ENCODE measurements around the gene ARMC5.

DNA sequence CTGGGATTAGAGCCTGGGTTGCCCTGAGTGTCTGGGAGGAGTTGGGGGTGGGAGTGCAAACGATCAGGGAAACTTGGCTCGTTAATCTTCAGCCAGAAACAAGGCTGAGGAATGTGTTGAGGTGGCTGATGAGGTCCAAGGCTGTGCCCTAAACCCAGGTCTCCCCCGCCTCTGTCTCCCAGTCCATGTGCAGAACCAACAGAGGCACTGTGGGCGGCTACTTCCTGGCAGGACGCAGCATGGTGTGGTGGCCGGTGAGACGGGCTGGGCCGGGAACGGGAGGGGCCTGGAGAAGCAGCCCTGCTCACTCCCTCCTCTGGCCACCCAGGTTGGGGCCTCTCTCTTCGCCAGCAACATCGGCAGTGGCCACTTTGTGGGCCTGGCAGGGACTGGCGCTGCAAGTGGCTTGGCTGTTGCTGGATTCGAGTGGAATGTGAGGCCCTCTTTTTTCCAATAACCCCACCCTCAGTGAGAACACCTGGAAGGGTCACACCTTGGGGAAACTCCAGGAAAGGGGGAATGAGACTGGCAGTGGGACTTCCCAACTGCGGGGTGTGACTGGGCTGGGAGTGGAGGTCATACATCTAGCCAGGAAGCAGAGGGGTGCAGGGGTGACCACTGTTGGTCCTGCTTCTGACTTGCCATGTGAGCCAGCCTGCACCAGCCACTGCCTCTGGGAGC is 25.3 kb downstream of the ARMC5 start:
- TF ChIP-seq, protein P1, sequence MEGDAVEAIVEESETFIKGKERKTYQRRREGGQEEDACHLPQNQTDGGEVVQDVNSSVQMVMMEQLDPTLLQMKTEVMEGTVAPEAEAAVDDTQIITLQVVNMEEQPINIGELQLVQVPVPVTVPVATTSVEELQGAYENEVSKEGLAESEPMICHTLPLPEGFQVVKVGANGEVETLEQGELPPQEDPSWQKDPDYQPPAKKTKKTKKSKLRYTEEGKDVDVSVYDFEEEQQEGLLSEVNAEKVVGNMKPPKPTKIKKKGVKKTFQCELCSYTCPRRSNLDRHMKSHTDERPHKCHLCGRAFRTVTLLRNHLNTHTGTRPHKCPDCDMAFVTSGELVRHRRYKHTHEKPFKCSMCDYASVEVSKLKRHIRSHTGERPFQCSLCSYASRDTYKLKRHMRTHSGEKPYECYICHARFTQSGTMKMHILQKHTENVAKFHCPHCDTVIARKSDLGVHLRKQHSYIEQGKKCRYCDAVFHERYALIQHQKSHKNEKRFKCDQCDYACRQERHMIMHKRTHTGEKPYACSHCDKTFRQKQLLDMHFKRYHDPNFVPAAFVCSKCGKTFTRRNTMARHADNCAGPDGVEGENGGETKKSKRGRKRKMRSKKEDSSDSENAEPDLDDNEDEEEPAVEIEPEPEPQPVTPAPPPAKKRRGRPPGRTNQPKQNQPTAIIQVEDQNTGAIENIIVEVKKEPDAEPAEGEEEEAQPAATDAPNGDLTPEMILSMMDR (IDR thresholded peaks at IDR 0.05 in 2 of 3, conservative IDR thresholded peaks at IDR 0.05 in 1 of 3; ENCODE audit: control insufficient read depth in 2 of 3, extremely low read depth in 1 of 3, insufficient read depth in 1 of 3, low read depth in 3 of 3, low read length in 3 of 3): no peak
- no peak for TF ChIP-seq SIN3A (IDR thresholded peaks at IDR 0.05; ENCODE audit: low read depth, low read length)
- TF ChIP-seq JUND (IDR thresholded peaks at IDR 0.05; ENCODE audit: low read depth, low read length): no peak
- no peak for TF ChIP-seq CEBPB (IDR thresholded peaks at IDR 0.05; ENCODE audit: borderline replicate concordance in 1 of 2, low read depth in 2 of 2, low read length in 2 of 2)
- TF ChIP-seq, protein P2, sequence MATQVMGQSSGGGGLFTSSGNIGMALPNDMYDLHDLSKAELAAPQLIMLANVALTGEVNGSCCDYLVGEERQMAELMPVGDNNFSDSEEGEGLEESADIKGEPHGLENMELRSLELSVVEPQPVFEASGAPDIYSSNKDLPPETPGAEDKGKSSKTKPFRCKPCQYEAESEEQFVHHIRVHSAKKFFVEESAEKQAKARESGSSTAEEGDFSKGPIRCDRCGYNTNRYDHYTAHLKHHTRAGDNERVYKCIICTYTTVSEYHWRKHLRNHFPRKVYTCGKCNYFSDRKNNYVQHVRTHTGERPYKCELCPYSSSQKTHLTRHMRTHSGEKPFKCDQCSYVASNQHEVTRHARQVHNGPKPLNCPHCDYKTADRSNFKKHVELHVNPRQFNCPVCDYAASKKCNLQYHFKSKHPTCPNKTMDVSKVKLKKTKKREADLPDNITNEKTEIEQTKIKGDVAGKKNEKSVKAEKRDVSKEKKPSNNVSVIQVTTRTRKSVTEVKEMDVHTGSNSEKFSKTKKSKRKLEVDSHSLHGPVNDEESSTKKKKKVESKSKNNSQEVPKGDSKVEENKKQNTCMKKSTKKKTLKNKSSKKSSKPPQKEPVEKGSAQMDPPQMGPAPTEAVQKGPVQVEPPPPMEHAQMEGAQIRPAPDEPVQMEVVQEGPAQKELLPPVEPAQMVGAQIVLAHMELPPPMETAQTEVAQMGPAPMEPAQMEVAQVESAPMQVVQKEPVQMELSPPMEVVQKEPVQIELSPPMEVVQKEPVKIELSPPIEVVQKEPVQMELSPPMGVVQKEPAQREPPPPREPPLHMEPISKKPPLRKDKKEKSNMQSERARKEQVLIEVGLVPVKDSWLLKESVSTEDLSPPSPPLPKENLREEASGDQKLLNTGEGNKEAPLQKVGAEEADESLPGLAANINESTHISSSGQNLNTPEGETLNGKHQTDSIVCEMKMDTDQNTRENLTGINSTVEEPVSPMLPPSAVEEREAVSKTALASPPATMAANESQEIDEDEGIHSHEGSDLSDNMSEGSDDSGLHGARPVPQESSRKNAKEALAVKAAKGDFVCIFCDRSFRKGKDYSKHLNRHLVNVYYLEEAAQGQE (IDR thresholded peaks at IDR 0.05; ENCODE audit: low read depth, low read length): no peak
- no peak for TF ChIP-seq HDGF (IDR thresholded peaks at IDR 0.05)
- no peak for TF ChIP-seq POLR2A (IDR thresholded peaks at IDR 0.05; ENCODE audit: low read depth, low read length)

Data from GM12878 (cell line).